Activated naive CD8-positive, alpha-beta T cell (primary cell): ENCODE results near the gene PDP2.
A peak's percentile ranks its signal among the peaks of the same experiment; 100 is the strongest.
"Not testable (repeated sequence)": the region's sequence is repeated elsewhere in the genome, so short reads cannot be mapped to it uniquely, and the experiment has no call there.

Experiments
- H3K27ac Mint-ChIP-seq: one replicate; pipeline ENCODE4 v1.8.0; 2021; ENCODE audit warnings: mixed read lengths
- H3K27me3 Mint-ChIP-seq: one replicate; pipeline ENCODE4 v1.8.0; 2021; ENCODE audit warnings: mixed read lengths
- H3K36me3 Mint-ChIP-seq: one replicate; pipeline ENCODE4 v1.8.0; 2021; ENCODE audit warnings: mixed read lengths
- H3K4me1 Mint-ChIP-seq: one replicate; pipeline ENCODE4 v1.8.0; 2021; ENCODE audit warnings: low read depth, mixed read lengths
- H3K4me3 Mint-ChIP-seq: one replicate; pipeline ENCODE4 v1.8.0; 2021; ENCODE audit warnings: mild to moderate bottlenecking, mixed read lengths
- H3K9me3 Mint-ChIP-seq: one replicate; pipeline ENCODE4 v1.8.0; 2021; ENCODE audit warnings: low read depth, mixed read lengths

The PDP2 gene

DNA sequence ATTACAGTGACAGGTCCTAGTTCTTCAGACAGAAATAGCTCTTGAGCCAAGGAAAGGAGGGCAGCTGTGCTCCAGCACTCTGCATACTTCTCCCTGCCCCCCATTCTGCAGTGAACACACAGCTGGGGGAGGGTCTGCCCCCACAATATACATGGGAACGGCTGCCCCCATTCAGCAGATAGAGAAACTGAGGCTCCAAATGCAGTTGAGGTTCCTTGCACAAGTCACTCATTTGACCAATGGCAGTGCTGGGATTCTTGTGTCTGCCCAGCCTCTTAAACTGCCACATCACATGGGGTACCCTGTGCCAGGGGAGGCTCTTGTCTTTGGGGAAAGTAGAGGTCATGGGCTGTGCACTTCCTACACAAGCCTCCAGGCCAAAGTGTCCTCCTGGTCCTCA lies 10.9 kb upstream of the PDP2 start:
- H3K27me3 Mint-ChIP-seq, result no peaks in the 10 kb centered on the region
- no peak overlapping the region for H3K27ac Mint-ChIP-seq
- peaks cover 20% of the 10 kb centered on the region for H3K4me1 Mint-ChIP-seq
- no peak overlapping the region for H3K4me3 Mint-ChIP-seq
- H3K9me3 Mint-ChIP-seq, result no peaks in the 10 kb centered on the region
- H3K36me3 Mint-ChIP-seq, result no peaks in the 10 kb centered on the region

DNA sequence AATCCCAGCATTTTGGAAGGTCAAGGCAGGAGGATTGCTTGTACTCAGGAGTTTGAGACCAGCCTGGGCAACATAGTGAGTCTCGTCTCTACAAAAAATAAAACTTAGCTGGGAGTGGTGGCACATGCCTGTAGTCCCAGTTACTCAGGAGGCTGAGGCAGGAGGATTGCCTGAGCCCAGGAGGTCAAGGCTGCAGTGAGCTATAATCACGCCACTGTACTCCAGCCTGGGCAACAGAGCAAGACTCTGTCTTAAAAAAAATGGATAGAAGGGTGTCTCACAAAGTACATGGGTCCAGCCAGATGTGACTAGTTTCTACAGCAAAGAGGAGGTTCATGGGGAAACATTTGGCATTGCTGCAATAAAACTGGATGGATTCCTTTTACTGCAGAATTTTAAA lies 9.0 kb upstream of the PDP2 start:
- not testable (repeated sequence) for H3K36me3 Mint-ChIP-seq, H3K4me3 Mint-ChIP-seq, H3K9me3 Mint-ChIP-seq, H3K27ac Mint-ChIP-seq, H3K27me3 Mint-ChIP-seq
- peaks cover 32% of the 10 kb centered on the region for H3K4me1 Mint-ChIP-seq

DNA sequence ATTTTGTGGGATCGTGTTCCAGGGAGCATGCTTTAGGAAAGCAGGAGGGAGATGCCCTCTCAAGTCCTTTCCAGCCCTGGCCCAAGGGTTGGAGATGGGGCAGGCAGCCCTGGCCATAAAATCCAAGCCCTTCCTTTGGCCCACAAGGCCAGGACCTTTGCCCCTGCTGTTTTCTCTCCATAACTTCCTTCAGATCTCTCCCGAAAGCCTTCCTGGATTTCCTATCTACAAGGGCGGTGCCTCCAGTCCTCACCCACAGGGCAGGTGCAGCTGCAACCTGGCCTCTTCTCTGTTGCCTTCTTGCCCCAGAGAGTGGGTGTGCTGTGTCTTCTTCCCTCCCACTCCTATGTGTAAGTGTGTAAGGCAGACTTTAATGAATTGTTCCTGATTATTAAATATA lies 8.5 kb upstream of the PDP2 start:
- H3K4me1 Mint-ChIP-seq, result peaks cover 34% of the 10 kb centered on the region
- no peak overlapping the region for H3K27ac Mint-ChIP-seq
- no peak overlapping the region for H3K4me3 Mint-ChIP-seq
- no peaks in the 10 kb centered on the region for H3K27me3 Mint-ChIP-seq
- no peaks in the 10 kb centered on the region for H3K9me3 Mint-ChIP-seq
- H3K36me3 Mint-ChIP-seq, result no peaks in the 10 kb centered on the region

DNA sequence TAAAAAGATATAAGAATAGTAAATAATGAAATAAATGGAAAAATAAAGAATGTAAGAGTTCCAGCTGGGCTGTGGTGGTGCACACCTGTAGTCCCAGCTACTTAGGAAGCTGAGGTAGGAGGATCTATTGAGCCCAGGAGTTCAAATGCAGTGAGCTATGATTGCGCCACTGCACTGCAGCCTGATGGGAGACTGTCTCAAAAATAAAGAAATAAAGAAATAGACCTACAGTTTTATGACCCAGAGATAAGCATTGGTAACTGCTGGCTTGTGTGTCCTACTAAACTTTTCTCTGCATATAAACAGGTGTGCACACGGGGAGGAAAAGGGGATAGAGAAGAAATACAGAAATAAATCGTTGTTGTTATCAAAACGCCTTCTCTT lies 7.8 kb upstream of the PDP2 start:
- Mint-ChIP-seq H3K27me3 (no peaks in the 10 kb centered on the region), H3K4me3 (peak overlapping the region; percentile 77), H3K36me3 (no peaks in the 10 kb centered on the region), H3K27ac (peak overlapping the region; percentile 59), H3K9me3 (no peaks in the 10 kb centered on the region), H3K4me1 (peaks cover 34% of the 10 kb centered on the region)

DNA sequence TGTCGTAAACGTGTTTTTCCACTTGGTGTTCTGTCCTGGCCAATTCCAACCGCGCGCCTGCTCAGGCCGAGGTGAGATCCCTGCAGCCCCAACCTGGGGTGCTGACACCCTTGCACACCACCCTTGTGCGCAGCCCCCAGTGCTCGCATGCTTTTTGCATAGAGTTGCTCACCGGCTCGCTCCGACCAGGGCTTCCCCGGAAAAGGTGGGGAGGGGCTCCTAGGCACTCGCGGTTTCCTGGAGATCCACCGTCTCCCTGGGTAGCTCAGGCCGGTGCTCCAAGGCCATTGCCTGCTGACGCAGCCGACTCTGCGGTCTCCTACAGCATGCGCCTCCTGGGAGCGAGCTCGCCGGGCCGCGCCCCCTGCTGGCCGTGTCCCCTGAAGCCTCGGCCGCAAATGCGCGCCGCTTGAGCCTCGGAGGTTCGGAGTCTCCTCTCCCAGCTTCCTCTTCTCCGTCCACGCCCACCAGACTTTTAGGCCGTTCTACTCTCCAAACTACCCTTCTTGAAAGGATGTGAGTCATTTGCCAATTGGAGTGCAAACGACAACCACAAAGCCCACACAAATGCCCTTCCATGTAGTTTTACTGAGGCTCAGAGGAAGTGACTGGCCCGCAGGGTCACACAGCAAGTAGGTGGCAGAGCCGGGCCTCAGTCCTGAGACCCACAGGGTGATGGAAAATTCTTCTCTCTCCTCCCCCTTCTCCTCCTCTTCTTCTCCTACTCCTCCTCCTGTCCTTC lies 7.2 kb upstream of the PDP2 start:
- Mint-ChIP-seq H3K27ac (peak overlapping the region; percentile 59), H3K9me3 (no peaks in the 10 kb centered on the region), H3K27me3 (no peaks in the 10 kb centered on the region), H3K4me1 (peaks cover 36% of the 10 kb centered on the region), H3K4me3 (peak overlapping the region; percentile 77), H3K36me3 (no peaks in the 10 kb centered on the region)

DNA sequence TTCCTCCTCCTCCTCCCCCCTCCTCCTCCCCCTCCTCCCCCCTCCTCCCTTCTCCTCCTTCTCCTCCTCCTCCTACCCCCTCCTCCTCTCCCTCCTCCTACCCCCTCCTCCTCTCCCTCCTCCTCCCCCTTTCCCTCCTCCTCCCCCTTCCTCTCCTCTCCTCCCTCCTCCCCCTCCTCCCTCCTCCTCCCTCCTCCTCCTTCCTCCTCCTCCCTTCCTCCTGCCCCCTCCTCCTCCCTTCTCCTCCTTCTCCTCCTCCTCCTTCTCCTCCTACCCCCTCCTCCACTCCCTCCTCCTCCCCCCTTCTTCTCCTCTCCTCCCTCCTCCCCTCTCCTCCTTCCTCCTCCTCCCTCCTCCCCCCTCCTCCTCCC lies 6.6 kb upstream of the PDP2 start:
- H3K9me3 Mint-ChIP-seq, result no peaks in the 10 kb centered on the region
- no peaks in the 10 kb centered on the region for H3K27me3 Mint-ChIP-seq
- H3K27ac Mint-ChIP-seq, result no peak overlapping the region
- no peaks in the 10 kb centered on the region for H3K36me3 Mint-ChIP-seq
- H3K4me1 Mint-ChIP-seq, result peaks cover 41% of the 10 kb centered on the region
- H3K4me3 Mint-ChIP-seq, result no peak overlapping the region

DNA sequence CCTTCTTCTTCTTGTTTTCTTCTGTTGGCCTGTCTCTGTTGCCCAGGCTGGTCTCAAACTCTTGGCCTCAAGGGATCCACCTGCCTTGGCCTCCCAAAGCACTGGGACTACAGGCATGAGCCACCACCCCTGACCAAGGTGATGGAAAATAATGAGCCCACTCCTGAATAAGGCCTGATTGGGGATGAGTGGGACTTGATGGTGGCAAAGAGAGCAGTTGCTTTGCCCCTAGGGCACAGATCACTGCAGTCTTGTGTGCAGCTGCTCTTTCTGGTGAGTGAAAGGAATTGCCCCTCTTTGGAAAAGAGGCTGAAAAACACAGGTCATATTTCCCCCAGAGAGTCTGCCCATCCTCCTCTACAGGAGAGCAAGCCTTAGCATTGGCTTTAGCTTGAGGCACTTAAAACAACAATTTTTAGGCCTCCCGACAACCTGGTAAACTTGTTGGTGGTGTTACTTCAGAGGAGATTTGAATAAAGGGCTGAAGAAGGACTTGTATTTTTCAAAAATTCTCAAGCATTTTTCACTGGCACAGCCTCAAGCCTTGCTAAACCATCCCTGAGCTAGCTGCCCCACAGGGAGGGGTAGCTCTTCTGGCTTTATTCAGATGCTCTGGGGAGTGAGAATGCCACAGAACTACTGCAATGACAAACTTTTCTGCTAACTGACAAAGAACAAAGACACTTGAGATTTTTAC lies 6.1 kb upstream of the PDP2 start:
- peak overlapping the region; percentile 77 for H3K27ac Mint-ChIP-seq
- H3K9me3 Mint-ChIP-seq, result no peaks in the 10 kb centered on the region
- H3K4me3 Mint-ChIP-seq, result peak overlapping the region; percentile 44
- H3K27me3 Mint-ChIP-seq, result no peaks in the 10 kb centered on the region
- H3K4me1 Mint-ChIP-seq, result peaks cover 42% of the 10 kb centered on the region
- H3K36me3 Mint-ChIP-seq, result no peaks in the 10 kb centered on the region

DNA sequence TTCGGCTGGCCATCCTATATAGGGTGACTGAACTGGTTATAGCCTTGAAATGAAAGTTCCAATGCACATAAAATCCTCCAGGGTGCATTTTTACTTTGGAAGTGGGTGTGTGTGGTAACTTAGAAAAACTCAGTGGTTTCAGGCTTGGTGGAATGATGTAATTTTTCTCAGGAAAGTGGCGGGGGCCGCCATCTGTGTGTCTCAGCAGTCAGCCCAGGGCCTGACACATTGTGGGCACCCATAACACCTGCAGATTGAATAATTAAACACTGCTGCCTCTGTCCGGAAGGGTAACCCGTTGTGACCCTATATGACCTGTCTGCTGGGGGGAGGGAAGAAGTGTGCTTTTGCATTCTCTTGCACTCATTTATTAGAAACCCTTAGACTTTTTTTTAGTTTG lies 2.2 kb upstream of the PDP2 start:
- Mint-ChIP-seq H3K36me3 (no peaks in the 10 kb centered on the region), H3K27ac (peak overlapping the region; percentile 88), H3K9me3 (no peaks in the 10 kb centered on the region), H3K4me3 (peak overlapping the region; percentile 75), H3K27me3 (no peaks in the 10 kb centered on the region), H3K4me1 (peaks cover 52% of the 10 kb centered on the region)

DNA sequence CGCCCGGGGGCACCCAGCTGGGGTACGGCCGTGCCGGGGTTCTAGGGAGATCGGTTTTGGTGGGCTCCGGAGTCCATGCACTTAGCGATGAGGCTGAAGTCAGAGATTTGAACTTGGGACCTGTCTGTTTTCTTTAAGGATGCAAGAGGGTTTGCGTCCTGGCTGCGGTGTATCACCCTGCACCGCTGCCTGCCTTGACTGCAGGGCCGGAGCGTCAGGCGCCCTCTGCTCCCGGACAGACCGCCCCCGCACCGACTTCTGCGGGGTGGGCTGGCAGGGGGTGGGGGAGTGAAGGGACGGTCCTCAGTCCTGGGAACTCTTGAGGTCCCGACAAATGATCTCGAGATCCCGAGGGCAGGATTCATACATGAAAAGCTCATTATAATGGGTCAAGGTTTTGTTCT lies 701 bp downstream of the PDP2 start:
- H3K36me3 Mint-ChIP-seq, result no peaks in the 10 kb centered on the region
- H3K9me3 Mint-ChIP-seq, result no peaks in the 10 kb centered on the region
- H3K4me1 Mint-ChIP-seq, result peaks cover 40% of the 10 kb centered on the region

DNA sequence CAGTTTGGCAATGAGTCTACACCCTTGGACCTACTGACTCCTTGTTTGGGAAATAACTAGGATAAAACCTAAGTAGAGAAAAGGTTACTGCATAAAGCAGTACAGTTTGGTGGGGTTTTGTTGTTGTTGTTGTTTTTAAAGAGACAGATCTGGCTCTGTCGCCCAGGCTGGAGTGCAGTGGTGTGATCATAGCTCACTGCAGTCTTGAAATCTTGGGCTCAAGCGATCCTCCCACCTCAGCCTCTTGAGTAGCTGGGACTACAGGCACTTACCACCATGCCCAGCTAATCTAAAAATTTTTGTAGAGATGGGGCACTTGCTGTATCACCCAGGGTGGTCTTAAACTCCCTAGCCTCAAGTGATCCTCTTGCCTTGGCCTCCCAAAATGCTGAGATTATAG lies 1.2 kb downstream of the PDP2 start:
- peaks cover 36% of the 10 kb centered on the region for H3K4me1 Mint-ChIP-seq
- no peak overlapping the region for H3K27ac Mint-ChIP-seq
- no peaks in the 10 kb centered on the region for H3K27me3 Mint-ChIP-seq
- H3K36me3 Mint-ChIP-seq, result no peaks in the 10 kb centered on the region
- H3K4me3 Mint-ChIP-seq, result peak overlapping the region; percentile 99
- no peaks in the 10 kb centered on the region for H3K9me3 Mint-ChIP-seq

More for the DNA sequence above, 701 bp downstream of the PDP2 start:
- Mint-ChIP-seq H3K4me3 (peak overlapping the region; percentile 99), H3K27me3 (no peaks in the 10 kb centered on the region), H3K27ac (no peak overlapping the region)

DNA sequence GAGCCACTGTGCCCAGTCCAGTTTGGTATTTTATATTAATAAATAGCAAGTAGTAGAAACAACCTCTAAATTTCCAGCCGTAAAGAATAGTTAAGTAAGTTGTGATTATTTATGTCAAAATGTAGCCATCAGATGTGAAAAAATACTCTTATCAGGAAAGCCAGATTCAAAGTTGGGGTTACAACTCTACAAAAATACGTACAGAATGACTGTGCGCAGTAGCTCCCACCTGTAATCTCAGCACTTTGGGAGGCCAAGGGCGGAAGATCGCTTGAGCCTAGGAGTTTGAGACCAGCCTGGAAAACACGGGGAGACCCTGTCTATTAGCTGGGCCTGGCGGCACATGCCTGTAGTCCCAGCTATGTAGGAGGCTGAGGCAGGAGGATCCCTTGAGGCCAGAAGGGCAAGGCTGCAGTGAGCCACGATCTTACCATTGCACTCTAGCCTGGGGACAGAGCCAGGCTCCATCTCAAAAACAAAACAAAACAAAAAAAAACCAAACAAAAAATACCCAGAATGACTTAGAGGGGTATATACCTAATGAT lies 1.7 kb downstream of the PDP2 start:
- peaks cover 40% of the 10 kb centered on the region for H3K4me1 Mint-ChIP-seq
- H3K27ac Mint-ChIP-seq, result no peak overlapping the region
- H3K4me3 Mint-ChIP-seq, result peak overlapping the region; percentile 99
- no peaks in the 10 kb centered on the region for H3K27me3 Mint-ChIP-seq
- H3K9me3 Mint-ChIP-seq, result no peaks in the 10 kb centered on the region
- no peaks in the 10 kb centered on the region for H3K36me3 Mint-ChIP-seq

DNA sequence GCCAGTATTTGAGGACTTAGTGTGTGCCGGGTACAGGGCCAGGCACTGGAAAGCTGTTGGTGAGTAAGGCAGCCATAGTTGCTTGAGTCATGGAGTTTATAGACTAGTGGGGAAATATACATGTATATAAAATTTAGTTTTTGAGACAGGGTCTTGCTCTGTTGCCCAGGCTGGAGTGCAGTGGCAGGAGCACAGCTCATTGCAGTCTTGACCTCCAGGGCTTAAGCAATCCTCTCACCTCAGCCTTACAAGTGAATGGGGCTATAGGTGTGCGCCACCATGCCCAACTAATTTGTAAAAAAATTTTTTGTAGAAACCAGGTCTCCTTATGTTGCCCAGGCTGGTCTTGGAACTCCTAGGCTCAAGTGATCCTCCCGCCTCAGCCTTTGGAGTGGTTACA lies 2.4 kb downstream of the PDP2 start:
- Mint-ChIP-seq H3K4me3 (peak overlapping the region; percentile 54), H3K9me3 (no peaks in the 10 kb centered on the region), H3K27me3 (no peaks in the 10 kb centered on the region), H3K36me3 (no peaks in the 10 kb centered on the region), H3K27ac (no peak overlapping the region), H3K4me1 (peaks cover 43% of the 10 kb centered on the region)

DNA sequence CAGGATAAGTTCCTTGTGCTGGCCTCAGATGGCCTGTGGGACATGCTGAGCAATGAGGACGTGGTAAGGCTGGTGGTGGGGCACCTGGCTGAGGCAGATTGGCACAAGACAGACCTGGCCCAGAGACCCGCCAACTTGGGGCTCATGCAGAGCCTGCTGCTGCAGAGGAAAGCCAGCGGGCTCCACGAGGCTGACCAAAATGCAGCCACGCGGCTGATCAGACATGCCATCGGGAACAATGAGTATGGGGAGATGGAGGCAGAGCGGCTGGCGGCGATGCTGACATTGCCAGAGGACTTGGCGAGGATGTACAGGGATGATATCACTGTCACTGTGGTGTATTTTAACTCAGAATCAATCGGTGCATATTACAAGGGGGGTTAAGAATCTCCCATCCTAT lies 5.2 kb downstream of the PDP2 start:
- Mint-ChIP-seq H3K4me1 (peaks cover 32% of the 10 kb centered on the region), H3K27ac (no peak overlapping the region), H3K9me3 (no peaks in the 10 kb centered on the region), H3K4me3 (no peak overlapping the region), H3K36me3 (no peaks in the 10 kb centered on the region), H3K27me3 (no peaks in the 10 kb centered on the region)

DNA sequence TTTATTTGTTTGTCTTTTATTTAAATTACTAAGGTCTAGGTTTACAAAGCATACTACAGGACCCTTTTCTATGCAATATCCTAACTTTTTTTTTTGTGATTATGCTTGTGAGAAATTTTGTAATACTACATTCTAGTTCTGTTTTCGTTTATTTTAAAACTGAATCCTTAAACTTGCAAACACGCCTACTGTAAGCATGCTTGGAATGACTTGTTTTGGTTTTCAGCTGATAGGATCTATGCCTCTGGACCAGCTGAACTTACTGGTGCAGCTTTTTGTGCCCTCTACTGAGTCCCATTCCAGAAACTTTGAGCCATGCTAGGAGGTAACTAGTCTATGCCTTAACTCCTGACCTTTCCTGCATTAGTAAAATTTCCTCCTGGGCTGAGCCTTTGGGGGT lies 6.0 kb downstream of the PDP2 start:
- H3K36me3 Mint-ChIP-seq, result no peaks in the 10 kb centered on the region
- no peaks in the 10 kb centered on the region for H3K27me3 Mint-ChIP-seq
- peaks cover 32% of the 10 kb centered on the region for H3K4me1 Mint-ChIP-seq
- no peaks in the 10 kb centered on the region for H3K9me3 Mint-ChIP-seq
- no peak overlapping the region for H3K27ac Mint-ChIP-seq
- no peak overlapping the region for H3K4me3 Mint-ChIP-seq

DNA sequence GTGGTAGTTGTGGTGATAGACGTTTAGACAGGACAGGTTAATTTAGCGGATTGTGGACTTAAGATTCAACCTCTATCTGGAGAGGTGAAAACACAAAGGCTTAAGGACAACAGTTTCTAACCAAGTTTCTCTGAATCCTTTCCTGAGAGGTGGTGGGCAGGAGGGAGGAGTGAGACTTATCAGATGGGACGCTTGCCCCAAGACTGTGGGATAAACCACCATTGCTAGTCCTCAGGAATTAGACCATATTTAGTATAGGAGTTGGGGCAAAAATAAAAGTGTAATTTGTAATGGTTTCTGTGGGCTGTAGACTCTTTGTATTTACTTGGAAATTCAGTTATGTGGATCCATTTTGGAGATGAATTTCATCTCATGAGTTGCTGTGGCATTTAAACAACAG lies 6.6 kb downstream of the PDP2 start:
- no peak overlapping the region for H3K27ac Mint-ChIP-seq
- no peaks in the 10 kb centered on the region for H3K27me3 Mint-ChIP-seq
- H3K36me3 Mint-ChIP-seq, result no peaks in the 10 kb centered on the region
- H3K4me1 Mint-ChIP-seq, result peaks cover 27% of the 10 kb centered on the region
- H3K9me3 Mint-ChIP-seq, result no peaks in the 10 kb centered on the region
- no peak overlapping the region for H3K4me3 Mint-ChIP-seq
